DOHH2 (cell line): Measurements from ENCODE around the gene CDH18.

Experiments
- H3F3A ChIP-seq: fragments of 200-600 bp; sonication (generic), shearing (Covaris generic); 2 replicates; pipeline ENCODE4 v1.6.0; 2016; ENCODE audit warnings: antibody characterized with exemption, mild to moderate bottlenecking; ENCODE audit not compliant: control insufficient read depth, insufficient read depth
- H3K27ac ChIP-seq: fragments of 200-600 bp; sonication (generic); 2 replicates; pipeline ENCODE4 v1.5.1; 2014; ENCODE audit warnings: low read depth, mild to moderate bottlenecking, low read length, moderate library complexity
- H3K27me3 ChIP-seq: fragments of 200-600 bp; sonication (generic); 2 replicates; pipeline ENCODE4 v1.6.1; 2014; ENCODE audit warnings: mild to moderate bottlenecking, low read length, mixed read lengths; ENCODE audit not compliant: control insufficient read depth
- H3K36me3 ChIP-seq: fragments of 200-600 bp; sonication (generic); 2 replicates; pipeline ENCODE4 v1.6.1; 2014; ENCODE audit warnings: mild to moderate bottlenecking, low read length, moderate library complexity, mixed read lengths; ENCODE audit not compliant: control insufficient read depth
- H3K4me1 ChIP-seq: fragments of 200-600 bp; sonication (generic); 2 replicates; pipeline ENCODE4 v1.6.1; 2014; ENCODE audit warnings: mild to moderate bottlenecking, low read length, mixed read lengths; ENCODE audit not compliant: control insufficient read depth
- H3K4me2 ChIP-seq: fragments of 200-600 bp; sonication (generic); 2 replicates; pipeline ENCODE4 v1.6.0; 2014; ENCODE audit warnings: mild to moderate bottlenecking, low read length, moderate library complexity
- H3K4me3 ChIP-seq: fragments of 200-600 bp; sonication (generic); 2 replicates; pipeline ENCODE4 v1.5.1; 2014; ENCODE audit warnings: mild to moderate bottlenecking, low read length, mixed read lengths
- H3K79me2 ChIP-seq: fragments of 200-600 bp; sonication (generic); 2 replicates; pipeline ENCODE4 v1.6.1; 2014; ENCODE audit warnings: mild to moderate bottlenecking, low read length, mixed read lengths; ENCODE audit not compliant: control insufficient read depth
- H3K9me2 ChIP-seq: fragments of 200-600 bp; sonication (generic); replicated peaks from 2 replicates; pipeline ENCODE4 v1.6.1; 2014; ENCODE audit warnings: mild to moderate bottlenecking, low read length, mixed read lengths; ENCODE audit not compliant: control insufficient read depth
- H3K9me3 ChIP-seq: fragments of 200-600 bp; sonication (generic); 2 replicates; pipeline ENCODE4 v1.6.1; 2014; ENCODE audit warnings: antibody characterized with exemption, low read length, mixed read lengths; ENCODE audit not compliant: control insufficient read depth, insufficient read depth
- H4K20me1 ChIP-seq: fragments of 200-600 bp; sonication (generic); 2 replicates; pipeline ENCODE4 v1.6.0; 2014; ENCODE audit warnings: low read depth, mild to moderate bottlenecking, antibody characterized with exemption, low read length, moderate library complexity; ENCODE audit not compliant: control insufficient read depth, insufficient read depth
- CTCF ChIP-seq: fragments of 200-600 bp; sonication (generic); IDR thresholded peaks from one replicate; pipeline ENCODE4 v1.5.1; 2014; ENCODE audit warnings: antibody characterized with exemption, mild to moderate bottlenecking, low read depth, low read length; ENCODE audit not compliant: poor library complexity, severe bottlenecking
- EZH2phosphoT487 ChIP-seq: fragments of 200-600 bp; sonication (generic); IDR thresholded peaks from 2 replicates; pipeline ENCODE4 v1.6.1; 2017; ENCODE audit warnings: borderline replicate concordance, mild to moderate bottlenecking, antibody characterized with exemption, low read length, moderate library complexity, mixed read lengths

Gene CDH18

GRCh38 chr5:19855931-19856330, 132.1 kb downstream of the CDH18 start:
- H4K20me1 ChIP-seq, result no peaks in the 10 kb centered on the region
- TF ChIP-seq CTCF (no peak), EZH2phosphoT487 (no peak)
- H3K9me2 ChIP-seq, result no peaks in the 10 kb centered on the region
- no peak overlapping the region for H3K27ac ChIP-seq
- no peaks in the 10 kb centered on the region for H3K36me3 ChIP-seq
- no peak overlapping the region for H3K4me2 ChIP-seq
- H3K4me3 ChIP-seq, result no peak overlapping the region
- H3K79me2 ChIP-seq, result no peaks in the 10 kb centered on the region
- no peaks in the 10 kb centered on the region for H3K9me3 ChIP-seq
- no peaks in the 10 kb centered on the region for H3F3A ChIP-seq
- H3K4me1 ChIP-seq, result no peaks in the 10 kb centered on the region
- no peaks in the 10 kb centered on the region for H3K27me3 ChIP-seq

GRCh38 chr5:19855453-19855852, 132.5 kb downstream of the CDH18 start:
- no peaks in the 10 kb centered on the region for H3K9me2 ChIP-seq
- no peaks in the 10 kb centered on the region for H3K4me1 ChIP-seq
- H3F3A ChIP-seq, result no peaks in the 10 kb centered on the region
- no peak overlapping the region for H3K4me2 ChIP-seq
- H3K9me3 ChIP-seq, result no peaks in the 10 kb centered on the region
- no peaks in the 10 kb centered on the region for H3K79me2 ChIP-seq
- no peak for TF ChIP-seq EZH2phosphoT487
- TF ChIP-seq CTCF, result no peak
- H3K27ac ChIP-seq, result no peak overlapping the region
- no peaks in the 10 kb centered on the region for H4K20me1 ChIP-seq
- no peaks in the 10 kb centered on the region for H3K36me3 ChIP-seq
- H3K27me3 ChIP-seq, result no peaks in the 10 kb centered on the region
- no peak overlapping the region for H3K4me3 ChIP-seq

GRCh38 chr5:19855031-19855430, 133.0 kb downstream of the CDH18 start:
- H3K27ac ChIP-seq, result no peak overlapping the region
- no peak for TF ChIP-seq CTCF
- TF ChIP-seq EZH2phosphoT487, result no peak
- no peaks in the 10 kb centered on the region for H3K79me2 ChIP-seq

GRCh38 chr5:19853616-19854240, 134.3 kb downstream of the CDH18 start:
- Histone ChIP-seq H3K4me3 (no peak overlapping the region), H3K9me2 (no peaks in the 10 kb centered on the region), H3K4me1 (no peaks in the 10 kb centered on the region), H3K4me2 (no peak overlapping the region), H3K79me2 (no peaks in the 10 kb centered on the region), H3K9me3 (no peaks in the 10 kb centered on the region), H3K36me3 (no peaks in the 10 kb centered on the region), H3K27me3 (no peaks in the 10 kb centered on the region), H3K27ac (no peak overlapping the region), H3F3A (no peaks in the 10 kb centered on the region), H4K20me1 (no peaks in the 10 kb centered on the region)
- TF ChIP-seq EZH2phosphoT487 (no peak), CTCF (no peak)

More at GRCh38 chr5:19855031-19855430, 133.0 kb downstream of the CDH18 start:
- no peaks in the 10 kb centered on the region for H3K36me3 ChIP-seq
- H3K4me1 ChIP-seq, result no peaks in the 10 kb centered on the region
- H3F3A ChIP-seq, result no peaks in the 10 kb centered on the region
- no peaks in the 10 kb centered on the region for H3K27me3 ChIP-seq
- H3K4me2 ChIP-seq, result no peak overlapping the region
- H3K4me3 ChIP-seq, result no peak overlapping the region
- no peaks in the 10 kb centered on the region for H4K20me1 ChIP-seq
- no peaks in the 10 kb centered on the region for H3K9me2 ChIP-seq
- H3K9me3 ChIP-seq, result no peaks in the 10 kb centered on the region
